ENCODE data around the gene TCP1. TPM values are rescaled to one million over a fixed set of nuclear protein-coding genes. Genes with fewer than 3 reads are reported as not detected.
"Not testable (repeated sequence)": the region's sequence is repeated elsewhere in the genome, so short reads cannot be mapped to it uniquely, and the experiment has no call there.

The TCP1 gene
- total and polyA plus RNA-seq, 2 donors, result 141 to 168 TPM

- Histone ChIP-seq H3K9me3 (ENCODE audit: control insufficient read depth in 2 of 2, insufficient read depth in 1 of 2, low read length in 1 of 2) (no peaks in the 10 kb centered on the region), H3K36me3 (ENCODE audit: control insufficient read depth in 2 of 2, insufficient read depth in 2 of 2, low read length in 1 of 2) (no peaks in the 10 kb centered on the region), H3K4me1 (ENCODE audit: control insufficient read depth in 2 of 2, insufficient read depth in 2 of 2, low read length in 2 of 2) (no peaks in the 10 kb centered on the region), H3K27me3 (ENCODE audit: control insufficient read depth in 2 of 2, insufficient read depth in 1 of 2, low read length in 1 of 2) (no peaks in the 10 kb centered on the region), H3K4me3 (ENCODE audit: low read length in 2 of 2) (no peak overlapping the region), H3K27ac (ENCODE audit: low read depth in 1 of 2, low read length in 1 of 2) (no peak overlapping the region)
- WGBS, result 98% methylated on average over 5 of the region's 5 CpGs
- no peak for DNase-seq (ENCODE audit: low read depth in 6 of 9, low spot score in 9 of 9)
These were observed 17.9 kb upstream of the TCP1 start for GRCh38 chr6:159807150-159807858.

GRCh38 chr6:159806021-159806458 lies 16.6 kb upstream of the TCP1 start:
- Histone ChIP-seq H3K4me1 (ENCODE audit: control insufficient read depth in 2 of 2, insufficient read depth in 2 of 2, low read length in 2 of 2) (no peaks in the 10 kb centered on the region), H3K4me3 (ENCODE audit: low read length in 2 of 2) (no peak overlapping the region), H3K36me3 (ENCODE audit: control insufficient read depth in 2 of 2, insufficient read depth in 2 of 2, low read length in 1 of 2) (no peaks in the 10 kb centered on the region), H3K9me3 (ENCODE audit: control insufficient read depth in 2 of 2, insufficient read depth in 1 of 2, low read length in 1 of 2) (no peaks in the 10 kb centered on the region), H3K27ac (ENCODE audit: low read depth in 1 of 2, low read length in 1 of 2) (no peak overlapping the region), H3K27me3 (ENCODE audit: control insufficient read depth in 2 of 2, insufficient read depth in 1 of 2, low read length in 1 of 2) (no peaks in the 10 kb centered on the region)
- no peak for DNase-seq (ENCODE audit: low read depth in 6 of 9, low spot score in 9 of 9)
- 96% methylated on average over 9 of the region's 9 CpGs for WGBS

DNA sequence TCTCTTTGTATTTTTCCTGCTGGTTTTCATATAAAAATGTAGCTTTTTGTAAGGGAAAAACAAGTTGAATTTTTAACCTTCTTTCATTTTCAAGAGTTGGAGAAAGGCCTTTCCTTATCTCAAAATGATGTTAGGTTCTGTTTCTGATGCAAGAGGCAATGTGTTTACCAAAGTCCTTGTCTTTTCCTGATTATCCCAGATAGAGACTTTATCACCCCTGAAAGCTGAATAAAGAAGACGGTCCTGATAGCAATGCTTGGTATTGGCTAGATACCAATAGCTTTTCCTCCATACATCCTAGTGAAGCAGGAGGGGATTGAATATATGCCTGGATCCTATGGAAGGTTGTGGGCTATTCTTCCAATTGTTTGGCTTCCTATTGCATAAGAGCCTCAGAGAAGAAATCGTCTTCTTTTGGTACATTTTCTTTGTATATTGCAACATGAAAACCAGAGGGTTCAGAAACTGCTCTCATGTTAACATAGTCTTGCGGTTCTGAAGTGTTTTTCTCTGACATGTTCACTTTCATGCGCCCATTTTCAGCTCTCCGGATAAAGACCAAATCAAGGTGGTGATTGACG lies 16.1 kb upstream of the TCP1 start:
- H3K9me3 ChIP-seq (ENCODE audit: control insufficient read depth in 2 of 2, insufficient read depth in 1 of 2, low read length in 1 of 2), result no peaks in the 10 kb centered on the region
- no peak overlapping the region for H3K27ac ChIP-seq (ENCODE audit: low read depth in 1 of 2, low read length in 1 of 2)
- WGBS, result 96% methylated on average over 6 of the region's 6 CpGs
- H3K4me3 ChIP-seq (ENCODE audit: low read length in 2 of 2), result no peak overlapping the region
- H3K36me3 ChIP-seq (ENCODE audit: control insufficient read depth in 2 of 2, insufficient read depth in 2 of 2, low read length in 1 of 2), result no peaks in the 10 kb centered on the region
- DNase-seq (ENCODE audit: low read depth in 6 of 9, low spot score in 9 of 9), result no peak
- no peaks in the 10 kb centered on the region for H3K4me1 ChIP-seq (ENCODE audit: control insufficient read depth in 2 of 2, insufficient read depth in 2 of 2, low read length in 2 of 2)
- no peaks in the 10 kb centered on the region for H3K27me3 ChIP-seq (ENCODE audit: control insufficient read depth in 2 of 2, insufficient read depth in 1 of 2, low read length in 1 of 2)

DNA sequence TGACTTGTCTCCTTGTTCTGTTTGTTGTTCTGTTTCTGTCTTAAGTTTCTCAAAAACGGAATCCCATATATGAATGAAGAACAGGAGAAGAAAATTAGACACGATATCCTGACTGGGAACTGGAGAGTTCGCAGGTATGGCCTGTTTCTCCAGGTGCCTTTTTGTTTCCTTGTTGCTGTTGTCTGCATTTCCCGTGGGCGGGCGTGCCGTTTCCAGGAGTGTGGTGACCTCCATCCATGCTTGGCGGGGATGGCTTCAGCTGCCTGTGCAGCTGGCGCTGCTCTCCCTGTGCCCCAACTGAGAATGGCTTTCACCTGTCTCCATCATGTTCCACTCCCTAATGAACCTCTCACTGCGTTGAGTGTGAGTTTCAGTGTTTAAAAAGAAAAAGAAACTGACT lies 15.1 kb upstream of the TCP1 start:
- no peaks in the 10 kb centered on the region for H3K27me3 ChIP-seq (ENCODE audit: control insufficient read depth in 2 of 2, insufficient read depth in 1 of 2, low read length in 1 of 2)
- H3K9me3 ChIP-seq (ENCODE audit: control insufficient read depth in 2 of 2, insufficient read depth in 1 of 2, low read length in 1 of 2), result no peaks in the 10 kb centered on the region
- no peaks in the 10 kb centered on the region for H3K4me1 ChIP-seq (ENCODE audit: control insufficient read depth in 2 of 2, insufficient read depth in 2 of 2, low read length in 2 of 2)
- no peak overlapping the region for H3K27ac ChIP-seq (ENCODE audit: low read depth in 1 of 2, low read length in 1 of 2)
- no peak overlapping the region for H3K4me3 ChIP-seq (ENCODE audit: low read length in 2 of 2)
- no peak for DNase-seq (ENCODE audit: low read depth in 6 of 9, low spot score in 9 of 9)
- WGBS, result 97% methylated on average over 10 of the region's 10 CpGs
- H3K36me3 ChIP-seq (ENCODE audit: control insufficient read depth in 2 of 2, insufficient read depth in 2 of 2, low read length in 1 of 2), result peaks cover 8 to 9% of the 10 kb centered on the region in 2 donors

DNA sequence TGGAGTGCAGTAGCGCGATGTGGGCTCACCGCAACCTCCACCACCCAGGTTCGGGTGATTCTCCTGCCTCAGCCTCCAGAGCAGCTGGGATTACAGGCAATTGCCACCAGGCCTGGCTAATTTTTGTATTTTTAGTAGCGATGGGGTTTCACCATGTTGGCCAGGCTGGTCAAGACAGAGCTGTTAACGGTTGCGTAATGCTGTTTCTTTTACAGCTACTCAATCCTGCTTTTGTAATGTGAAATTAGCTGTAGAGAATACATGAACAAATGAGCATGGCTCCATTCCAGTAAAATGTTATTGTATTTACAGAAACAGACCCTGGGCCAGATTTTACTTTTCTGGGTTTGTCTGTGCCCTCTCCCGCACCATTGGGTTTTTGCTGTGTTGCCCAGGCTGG lies 12.5 kb upstream of the TCP1 start:
- 98% methylated on average over 8 of the region's 8 CpGs for WGBS
- Histone ChIP-seq H3K9me3 (ENCODE audit: control insufficient read depth in 2 of 2, insufficient read depth in 1 of 2, low read length in 1 of 2) (no peaks in the 10 kb centered on the region), H3K27ac (ENCODE audit: low read depth in 1 of 2, low read length in 1 of 2) (no peak overlapping the region), H3K36me3 (ENCODE audit: control insufficient read depth in 2 of 2, insufficient read depth in 2 of 2, low read length in 1 of 2) (peaks cover 27 to 31% of the 10 kb centered on the region in 2 donors), H3K4me3 (ENCODE audit: low read length in 2 of 2) (no peak overlapping the region), H3K27me3 (ENCODE audit: control insufficient read depth in 2 of 2, insufficient read depth in 1 of 2, low read length in 1 of 2) (no peaks in the 10 kb centered on the region), H3K4me1 (ENCODE audit: control insufficient read depth in 2 of 2, insufficient read depth in 2 of 2, low read length in 2 of 2) (no peaks in the 10 kb centered on the region)
- no peak for DNase-seq (ENCODE audit: low read depth in 6 of 9, low spot score in 9 of 9)

DNA sequence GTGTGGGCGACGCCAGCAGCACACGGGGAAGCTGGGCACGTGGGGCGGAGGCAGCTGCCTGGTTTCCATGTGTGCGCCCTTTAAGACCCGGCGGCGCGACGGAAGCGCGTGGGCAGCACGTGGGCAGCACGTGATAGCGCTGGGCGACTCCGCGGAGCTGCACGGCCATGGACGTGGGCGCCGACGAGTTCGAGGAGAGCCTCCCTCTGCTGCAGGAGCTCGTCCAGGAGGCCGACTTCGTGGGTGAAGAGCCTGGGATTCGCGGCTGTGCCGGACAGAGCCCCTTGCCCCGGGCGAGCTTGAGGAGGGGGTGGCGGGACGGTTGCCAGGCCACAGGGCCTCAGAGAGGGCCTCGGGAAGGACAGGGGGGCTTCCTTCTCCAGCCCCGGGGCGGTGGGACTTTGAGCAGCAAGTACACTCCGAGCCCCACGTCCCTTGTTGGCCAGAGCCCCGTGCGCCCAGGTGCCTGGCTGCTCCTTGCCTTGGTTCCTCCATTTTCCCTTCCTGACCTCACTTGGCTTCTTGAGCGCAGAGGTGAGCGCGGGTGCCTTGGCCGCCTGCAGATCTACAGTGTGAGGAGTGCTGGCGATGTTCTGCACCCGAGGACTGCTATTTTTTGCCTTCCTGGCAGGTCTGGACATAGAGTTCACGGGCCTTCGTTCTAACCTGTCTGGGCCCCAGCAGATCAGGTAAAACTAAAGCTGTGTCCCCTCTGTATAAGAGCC lies 10.9 kb upstream of the TCP1 start, which contains the start of gene PNLDC1:
Gene PNLDC1, plus strand, starts transcription at position 136 of the 725 bp plus-strand sequence. Its CDS starts 32 bp downstream, at position 168.
- no peak for DNase-seq (ENCODE audit: low read depth in 6 of 9, low spot score in 9 of 9)
- no peaks in the 10 kb centered on the region for H3K9me3 ChIP-seq (ENCODE audit: control insufficient read depth in 2 of 2, insufficient read depth in 1 of 2, low read length in 1 of 2)
- no peak within 1 kb of the TSS for H3K4me3 ChIP-seq (ENCODE audit: low read length in 2 of 2)
- no peak within 1 kb of the TSS for H3K27ac ChIP-seq (ENCODE audit: low read depth in 1 of 2, low read length in 1 of 2)
- H3K36me3 ChIP-seq (ENCODE audit: control insufficient read depth in 2 of 2, insufficient read depth in 2 of 2, low read length in 1 of 2), result peaks cover 38 to 41% of the 10 kb centered on the region in 2 donors
- WGBS, result 95% methylated on average over 50 of the region's 50 CpGs
- no peaks in the 10 kb centered on the region for H3K27me3 ChIP-seq (ENCODE audit: control insufficient read depth in 2 of 2, insufficient read depth in 1 of 2, low read length in 1 of 2)
- no peaks in the 10 kb centered on the region for H3K4me1 ChIP-seq (ENCODE audit: control insufficient read depth in 2 of 2, insufficient read depth in 2 of 2, low read length in 2 of 2)

GRCh38 chr6:159797554-159797953 lies 8.2 kb upstream of the TCP1 start:
- Histone ChIP-seq H3K4me1 (ENCODE audit: control insufficient read depth in 2 of 2, insufficient read depth in 2 of 2, low read length in 2 of 2) (peaks cover 0 to 3% of the 10 kb centered on the region in 2 donors), H3K27ac (ENCODE audit: low read depth in 1 of 2, low read length in 1 of 2) (no peak overlapping the region), H3K4me3 (ENCODE audit: low read length in 2 of 2) (no peak overlapping the region), H3K36me3 (ENCODE audit: control insufficient read depth in 2 of 2, insufficient read depth in 2 of 2, low read length in 1 of 2) (peaks cover 40 to 57% of the 10 kb centered on the region in 2 donors), H3K9me3 (ENCODE audit: control insufficient read depth in 2 of 2, insufficient read depth in 1 of 2, low read length in 1 of 2) (no peaks in the 10 kb centered on the region), H3K27me3 (ENCODE audit: control insufficient read depth in 2 of 2, insufficient read depth in 1 of 2, low read length in 1 of 2) (no peaks in the 10 kb centered on the region)
- no peak for DNase-seq (ENCODE audit: low read depth in 6 of 9, low spot score in 9 of 9)
- whole genome bisulfite sequencing, result 55% methylated on average over 1 of the region's 1 CpG

DNA sequence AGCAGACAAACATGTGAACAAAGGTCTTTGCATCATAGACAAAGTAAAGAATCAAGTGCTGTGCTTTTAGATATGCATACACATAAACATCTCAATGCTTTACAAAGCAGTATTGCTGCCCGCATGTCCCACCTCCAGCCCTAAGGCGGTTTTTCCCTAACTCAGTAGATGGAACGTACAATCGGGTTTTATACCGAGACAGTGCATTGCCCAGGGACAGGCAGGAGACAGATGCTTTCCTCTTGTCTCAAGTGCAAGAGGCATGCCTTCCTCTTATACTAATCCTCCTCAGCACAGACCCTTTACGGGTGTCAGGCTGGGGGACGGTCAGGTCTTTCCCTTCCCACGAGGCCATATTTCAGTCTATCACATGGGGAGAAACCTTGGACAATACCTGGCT lies 5.6 kb upstream of the TCP1 start:
- 93% methylated on average over 8 of the region's 8 CpGs for WGBS
- peaks cover 36 to 61% of the 10 kb centered on the region in 2 donors for H3K36me3 ChIP-seq (ENCODE audit: control insufficient read depth in 2 of 2, insufficient read depth in 2 of 2, low read length in 1 of 2)
- H3K4me3 ChIP-seq (ENCODE audit: low read length in 2 of 2); H3K27me3 ChIP-seq (ENCODE audit: control insufficient read depth in 2 of 2, insufficient read depth in 1 of 2, low read length in 1 of 2); DNase-seq (ENCODE audit: low read depth in 6 of 9, low spot score in 9 of 9); H3K9me3 ChIP-seq (ENCODE audit: control insufficient read depth in 2 of 2, insufficient read depth in 1 of 2, low read length in 1 of 2); H3K27ac ChIP-seq (ENCODE audit: low read depth in 1 of 2, low read length in 1 of 2): not testable (repeated sequence)
- peaks cover 8 to 14% of the 10 kb centered on the region in 2 donors for H3K4me1 ChIP-seq (ENCODE audit: control insufficient read depth in 2 of 2, insufficient read depth in 2 of 2, low read length in 2 of 2)
